Stomach smooth muscle (tissue), 2 donors: ENCODE measurements around the gene RAB1A.
A peak's percentile ranks its signal among the peaks of the same experiment; 100 is the strongest.

Experiments used
- H3K27ac ChIP-seq: one replicate; pipeline ENCODE4 v1.7.0; 2013; ENCODE audit warnings: mild to moderate bottlenecking, low read length, inconsistent platforms
- H3K27me3 ChIP-seq, 2 donors: one replicate each; pipeline ENCODE4 v1.7.0; 2013; ENCODE audit warnings: low read length in 2 of 2; ENCODE audit not compliant: insufficient read depth in 2 of 2, control insufficient read depth in 1 of 2
- H3K36me3 ChIP-seq, 2 donors: one replicate each; pipeline ENCODE4 v1.7.0; 2013; ENCODE audit warnings: low read length in 2 of 2; ENCODE audit not compliant: control insufficient read depth in 2 of 2, insufficient read depth in 2 of 2
- H3K4me1 ChIP-seq: one replicate; pipeline ENCODE4 v1.7.0; 2013; ENCODE audit warnings: low read length; ENCODE audit not compliant: control insufficient read depth, insufficient read depth
- H3K4me3 ChIP-seq, 2 donors: one replicate each; pipeline ENCODE4 v1.7.0; 2013; ENCODE audit warnings: low read length in 2 of 2
- H3K9ac ChIP-seq, 2 donors: one replicate each; pipeline ENCODE4 v1.7.0; 2013; ENCODE audit warnings: low read length in 2 of 2, mild to moderate bottlenecking in 1 of 2
- H3K9me3 ChIP-seq, 2 donors: one replicate each; pipeline ENCODE4 v1.7.0; 2013; ENCODE audit warnings: low read length in 2 of 2; ENCODE audit not compliant: control insufficient read depth in 2 of 2
- donor health status: healthy.
- donor health status: Pancreatic carcinoma.

Gene RAB1A

DNA sequence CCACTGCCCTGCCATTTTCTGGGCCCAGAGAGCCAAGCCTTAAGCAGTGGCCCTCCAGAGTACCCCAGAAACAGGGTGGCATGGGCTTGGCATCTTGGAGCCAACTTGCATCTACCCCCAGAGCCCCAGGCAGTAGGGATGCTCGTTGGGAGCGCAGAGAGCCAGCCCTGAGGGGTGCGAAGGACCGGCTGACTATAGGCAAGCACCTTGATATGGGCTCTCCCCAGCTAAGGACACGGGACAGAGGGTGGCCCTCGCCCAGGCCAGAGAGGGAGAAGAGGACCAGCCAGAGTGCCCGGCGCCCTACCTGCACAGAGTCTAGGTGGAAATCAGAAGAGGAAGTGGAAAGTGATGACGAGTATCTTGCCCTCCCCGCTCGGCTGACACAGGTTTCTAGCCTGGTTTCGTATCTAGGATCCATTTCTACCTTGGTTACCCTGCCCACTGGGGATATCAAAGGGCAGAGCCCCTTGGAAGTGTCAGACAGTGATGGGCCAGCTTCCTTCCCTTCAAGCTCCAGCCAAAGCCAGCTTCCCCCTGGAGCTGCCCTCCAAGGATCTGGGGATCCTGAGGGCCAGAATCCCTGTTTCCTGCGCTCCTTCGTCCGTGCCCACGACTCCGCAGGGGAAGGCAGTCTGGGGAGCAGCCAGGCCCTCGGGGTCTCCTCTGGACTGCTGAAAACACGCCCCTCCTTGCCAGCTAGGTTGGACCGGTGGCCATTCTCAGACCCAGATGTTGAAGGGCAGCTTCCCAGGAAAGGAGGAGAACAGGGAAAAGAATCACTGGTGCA, 57.5 kb downstream of the RAB1A start:
- H3K4me1 ChIP-seq: peaks cover 39% of the 10 kb centered on the region
- no peak overlapping the region for H3K9ac ChIP-seq
- no peaks in the 10 kb centered on the region for H3K27me3 ChIP-seq
- H3K27ac ChIP-seq: no peak overlapping the region
- no peak overlapping the region for H3K4me3 ChIP-seq
- peaks cover 31 to 42% of the 10 kb centered on the region in 2 donors for H3K36me3 ChIP-seq
- no peaks in the 10 kb centered on the region for H3K9me3 ChIP-seq

DNA sequence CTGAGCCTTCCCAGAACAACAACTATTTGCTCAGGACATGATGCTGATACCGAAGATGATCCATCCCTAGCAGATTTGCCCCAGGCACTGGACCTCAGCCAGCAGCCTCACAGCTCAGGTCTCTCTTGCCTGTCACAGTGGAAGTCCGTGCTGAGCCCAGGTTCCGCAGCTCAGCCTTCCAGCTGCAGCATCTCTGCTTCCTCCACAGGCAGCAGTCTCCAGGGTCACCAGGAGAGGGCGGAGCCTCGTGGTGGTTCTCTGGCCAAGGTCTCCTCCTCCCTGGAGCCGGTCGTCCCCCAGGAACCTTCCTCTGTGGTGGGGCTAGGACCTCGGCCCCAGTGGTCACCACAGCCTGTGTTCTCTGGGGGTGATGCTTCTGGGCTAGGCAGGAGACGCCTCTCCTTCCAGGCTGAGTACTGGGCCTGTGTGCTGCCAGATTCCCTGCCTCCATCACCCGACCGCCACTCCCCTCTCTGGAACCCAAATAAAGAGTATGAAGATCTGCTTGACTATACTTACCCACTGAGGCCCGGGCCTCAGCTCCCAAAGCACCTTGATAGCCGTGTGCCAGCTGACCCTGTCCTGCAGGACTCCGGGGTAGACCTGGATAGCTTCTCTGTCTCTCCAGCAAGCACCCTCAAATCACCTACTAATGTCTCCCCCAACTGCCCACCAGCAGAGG, 58.3 kb downstream of the RAB1A start:
- Histone ChIP-seq H3K27ac (no peak overlapping the region), H3K9ac (no peak overlapping the region), H3K27me3 (no peaks in the 10 kb centered on the region), H3K36me3 (peaks cover 31 to 40% of the 10 kb centered on the region in 2 donors), H3K9me3 (no peaks in the 10 kb centered on the region), H3K4me1 (peaks cover 39% of the 10 kb centered on the region), H3K4me3 (no peak overlapping the region)

DNA sequence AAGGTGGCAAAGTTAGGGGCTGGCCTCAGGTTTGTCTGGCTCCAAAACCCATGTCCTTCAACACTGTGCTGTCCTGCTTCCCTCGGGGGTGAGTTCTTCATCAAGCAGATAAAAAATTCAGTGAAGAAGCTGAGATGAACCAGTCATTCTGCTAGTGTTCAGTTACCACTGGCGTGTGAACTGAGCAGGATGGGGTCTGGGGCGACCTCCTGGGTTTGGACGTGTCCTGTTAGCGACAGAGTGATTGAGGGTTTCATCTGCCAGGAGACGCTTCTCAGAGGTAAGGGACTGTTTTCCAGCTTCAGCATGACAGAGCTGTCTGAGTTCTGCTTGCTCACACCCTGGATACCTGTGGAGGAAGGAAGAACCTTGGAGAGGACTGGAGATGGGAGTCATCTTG, 59.0 kb downstream of the RAB1A start:
- Histone ChIP-seq H3K27ac (no peak overlapping the region), H3K4me3 (no peak overlapping the region), H3K9me3 (no peaks in the 10 kb centered on the region), H3K9ac (no peak overlapping the region), H3K4me1 (peaks cover 31% of the 10 kb centered on the region), H3K27me3 (no peaks in the 10 kb centered on the region), H3K36me3 (peaks cover 31 to 37% of the 10 kb centered on the region in 2 donors)

DNA sequence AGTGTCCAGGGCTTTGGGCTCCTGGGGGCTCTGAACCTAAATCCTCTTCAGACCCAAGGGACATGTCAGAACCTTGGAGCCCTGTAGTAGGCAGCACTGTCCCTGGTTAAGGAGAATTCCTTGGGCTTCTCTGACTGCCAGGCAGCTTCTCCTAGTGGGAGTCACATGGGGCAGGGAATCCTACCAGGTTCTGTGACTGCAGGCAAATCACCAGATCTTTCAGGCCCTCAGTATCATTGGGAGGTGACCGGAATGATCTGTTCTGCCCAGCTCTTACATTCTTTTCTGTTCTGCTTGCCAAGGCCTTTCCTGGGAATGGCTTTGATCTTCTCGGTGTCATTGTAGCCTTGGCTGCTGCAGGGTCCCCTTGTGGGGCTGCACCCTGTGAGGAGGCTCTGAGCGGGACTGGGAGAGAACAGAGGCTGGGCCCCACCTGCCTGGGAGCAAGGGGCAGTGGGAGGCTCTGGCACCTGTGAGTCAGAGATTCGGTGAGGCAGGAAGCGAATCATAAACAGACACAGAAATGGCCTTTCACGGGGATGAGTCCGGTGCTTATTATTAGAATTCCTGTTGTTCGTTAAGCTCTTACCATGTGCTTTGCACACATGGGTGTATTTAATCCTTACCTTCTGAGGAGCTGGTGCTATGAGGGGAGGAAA, 59.6 kb downstream of the RAB1A start:
- H3K9me3 ChIP-seq: no peaks in the 10 kb centered on the region

DNA sequence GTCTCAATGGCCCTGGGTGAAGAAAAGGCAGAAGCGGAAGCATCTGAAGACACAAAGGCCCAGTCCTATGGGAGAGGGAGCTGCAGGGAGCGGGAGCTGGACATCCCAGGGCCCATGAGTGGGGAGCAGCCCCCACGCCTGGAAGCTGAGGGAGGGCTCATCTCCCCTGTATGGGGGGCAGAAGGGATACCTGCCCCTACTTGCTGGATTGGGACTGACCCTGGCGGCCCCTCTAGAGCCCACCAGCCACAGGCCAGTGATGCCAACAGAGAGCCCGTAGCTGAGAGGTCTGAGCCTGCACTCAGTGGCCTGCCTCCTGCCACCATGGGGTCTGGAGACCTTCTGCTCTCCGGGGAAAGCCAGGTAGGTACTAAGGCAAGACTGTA, 60.5 kb downstream of the RAB1A start:
- Histone ChIP-seq H3K27me3 (no peaks in the 10 kb centered on the region), H3K9me3 (no peaks in the 10 kb centered on the region), H3K9ac (peak overlapping the region in 1 of 2 donors; percentile 5), H3K27ac (no peak overlapping the region), H3K4me3 (no peak overlapping the region), H3K36me3 (peaks cover 30 to 37% of the 10 kb centered on the region in 2 donors), H3K4me1 (peaks cover 34% of the 10 kb centered on the region)

More for the DNA sequence above, 59.6 kb downstream of the RAB1A start:
- Histone ChIP-seq H3K36me3 (peaks cover 31 to 37% of the 10 kb centered on the region in 2 donors), H3K4me3 (no peak overlapping the region), H3K9ac (peak overlapping the region in 1 of 2 donors; percentile 51), H3K4me1 (peaks cover 27% of the 10 kb centered on the region), H3K27me3 (no peaks in the 10 kb centered on the region), H3K27ac (peak overlapping the region; percentile 18)

DNA sequence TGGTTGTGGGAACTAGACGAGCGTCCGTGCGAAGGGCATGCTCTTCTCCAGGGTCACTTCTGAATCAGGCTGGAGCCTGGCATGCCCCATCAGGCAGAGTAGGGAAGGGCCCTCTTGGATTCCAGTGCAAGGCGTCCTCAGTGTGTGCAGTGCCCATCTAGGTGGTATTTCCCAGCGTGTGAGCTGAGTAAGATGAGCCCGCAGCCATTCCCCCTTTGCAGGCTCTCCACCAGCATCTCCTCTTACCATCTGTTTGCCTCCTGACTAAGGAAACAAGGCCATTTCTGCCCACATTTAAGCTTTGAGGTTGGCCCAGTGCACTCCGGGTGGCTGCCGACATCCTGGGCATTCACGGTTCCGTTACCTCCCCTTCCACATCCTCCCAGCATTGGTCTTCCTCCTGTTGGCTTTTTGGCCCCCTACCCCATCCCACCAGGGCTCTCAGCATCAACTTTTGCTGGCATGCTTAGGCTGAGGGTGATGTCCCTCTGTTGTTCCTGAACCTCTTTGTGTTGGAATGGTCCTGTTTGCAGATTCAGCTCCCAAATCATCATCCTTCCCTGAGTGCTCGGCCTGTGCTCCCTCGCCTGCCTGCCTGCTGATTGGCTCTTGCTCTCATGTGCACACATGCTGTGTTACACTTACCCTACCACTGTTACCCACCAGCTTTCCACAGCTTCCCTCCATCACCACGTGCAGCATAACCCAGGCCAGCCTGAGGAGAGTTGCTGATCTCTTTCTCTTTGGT, 61.9 kb downstream of the RAB1A start:
- H3K27ac ChIP-seq: no peak overlapping the region
- peaks cover 22 to 26% of the 10 kb centered on the region in 2 donors for H3K36me3 ChIP-seq
- no peak overlapping the region for H3K4me3 ChIP-seq
- H3K4me1 ChIP-seq: peaks cover 40% of the 10 kb centered on the region
- H3K9ac ChIP-seq: no peak overlapping the region
- no peaks in the 10 kb centered on the region for H3K27me3 ChIP-seq
- no peaks in the 10 kb centered on the region for H3K9me3 ChIP-seq

DNA sequence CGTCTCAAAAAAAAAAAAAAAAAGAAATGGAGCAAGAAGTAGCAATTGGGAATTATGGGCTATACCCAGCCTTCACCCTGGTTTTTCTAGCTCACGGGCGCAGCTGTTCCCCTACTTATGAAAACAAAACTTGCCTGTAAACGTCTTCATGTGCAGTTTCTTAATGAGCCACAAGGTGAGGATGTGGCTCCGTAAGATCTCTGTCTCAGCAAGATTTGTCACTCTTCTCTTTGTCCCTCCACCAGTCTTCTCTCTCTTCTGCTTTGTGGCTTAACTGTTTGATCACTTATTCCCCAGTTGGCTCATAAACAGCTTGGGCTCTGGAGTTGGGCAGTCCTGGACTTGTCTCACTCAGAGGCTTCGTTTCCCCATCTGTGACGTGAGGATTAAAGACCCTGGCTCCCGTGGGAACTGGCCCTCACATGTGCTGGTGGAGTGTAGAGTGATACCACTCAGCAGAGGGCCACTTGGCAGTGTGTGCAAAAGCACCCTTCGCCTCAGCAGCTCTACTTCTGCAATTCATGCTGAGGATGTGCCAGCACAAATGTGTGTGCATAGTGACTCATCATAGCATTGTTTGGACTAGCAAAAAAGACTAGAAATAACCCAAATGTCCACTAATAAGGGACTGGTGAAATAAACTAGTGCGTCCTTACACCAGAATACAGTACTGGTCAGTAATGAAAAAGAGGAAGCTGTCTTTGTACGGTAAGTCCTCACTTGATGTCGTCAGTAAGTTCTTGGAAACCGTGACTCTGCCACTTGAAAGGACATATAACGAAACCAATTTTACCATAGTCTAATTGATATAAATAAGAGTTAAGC, 65.0 kb downstream of the RAB1A start:
- Histone ChIP-seq H3K27ac (peak overlapping the region; percentile 31), H3K36me3 (peaks cover 0 to 8% of the 10 kb centered on the region in 2 donors), H3K27me3 (no peaks in the 10 kb centered on the region), H3K4me3 (no peak overlapping the region), H3K9ac (peak overlapping the region in 1 of 2 donors; percentile 13), H3K9me3 (no peaks in the 10 kb centered on the region), H3K4me1 (peaks cover 36% of the 10 kb centered on the region)

DNA sequence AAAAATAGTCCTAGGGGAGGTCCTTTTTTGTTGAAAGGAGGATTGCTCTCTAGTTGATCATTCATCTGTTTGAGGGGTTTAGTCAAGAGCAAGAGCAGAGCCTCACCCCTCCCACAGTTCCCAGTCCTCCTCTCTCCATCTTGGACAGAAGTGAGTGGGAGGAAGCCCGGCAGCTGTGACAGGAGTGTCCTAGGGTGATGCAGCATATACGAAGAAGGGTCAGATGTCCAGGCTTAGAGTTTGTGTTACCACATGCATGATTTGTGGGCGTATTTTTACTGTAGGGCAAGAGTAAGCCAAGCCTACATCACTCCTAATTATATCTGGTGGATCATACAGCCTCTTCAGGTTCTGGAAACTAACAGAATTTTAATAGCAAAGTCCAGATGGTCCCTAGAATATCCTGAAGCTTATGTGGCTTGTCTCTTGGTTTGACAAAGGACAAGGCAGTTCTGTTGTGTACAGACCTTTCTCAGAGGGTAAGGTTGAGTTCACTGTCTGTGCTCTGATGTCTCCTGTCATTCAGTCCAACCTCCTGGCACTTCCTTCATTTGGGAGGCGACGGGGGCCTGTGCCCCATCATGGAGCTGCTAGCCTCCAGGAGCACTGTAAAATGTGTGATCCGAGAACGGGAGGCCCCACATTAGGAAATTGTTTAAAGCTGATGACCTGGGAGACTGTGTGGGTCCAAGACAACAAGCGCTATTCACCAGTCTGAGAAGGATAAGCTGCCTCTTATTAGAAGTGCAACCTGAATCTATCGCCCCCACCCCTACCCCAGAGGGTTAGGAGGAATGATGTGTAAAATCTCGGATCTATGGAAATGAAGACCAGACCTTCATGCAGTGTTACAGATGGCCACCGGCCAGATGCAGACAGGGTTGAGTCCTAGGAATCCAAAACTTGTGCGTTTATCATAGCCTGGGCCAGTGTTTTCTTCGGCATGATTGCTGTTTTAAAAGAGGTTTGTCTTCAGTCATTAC, 66.8 kb downstream of the RAB1A start:
- Histone ChIP-seq H3K27me3 (no peaks in the 10 kb centered on the region), H3K4me3 (no peak overlapping the region), H3K9me3 (no peaks in the 10 kb centered on the region), H3K4me1 (peaks cover 26% of the 10 kb centered on the region), H3K9ac (no peak overlapping the region), H3K36me3 (peaks cover 0 to 3% of the 10 kb centered on the region in 2 donors), H3K27ac (no peak overlapping the region)

DNA sequence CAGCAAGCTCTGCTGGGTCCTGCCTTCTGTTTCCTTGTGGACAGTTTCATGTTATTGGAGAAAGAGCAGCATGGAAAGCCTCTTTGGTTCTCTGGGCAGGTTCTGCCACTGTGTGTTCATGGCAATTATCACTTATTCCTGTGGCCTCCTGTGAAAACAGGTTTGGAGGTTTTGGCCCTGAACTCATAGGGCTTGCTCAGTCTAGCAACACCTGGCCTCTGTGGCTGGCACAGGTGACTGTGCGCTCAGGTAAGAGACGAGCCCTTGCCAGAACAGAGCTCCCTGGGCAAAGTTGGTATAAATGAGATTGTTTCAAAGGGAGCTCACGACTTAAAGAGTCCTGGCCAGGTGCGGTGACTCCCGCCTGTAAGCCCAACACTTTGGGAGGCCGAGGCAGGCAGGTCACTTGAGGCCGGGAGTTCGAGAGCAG, 68.0 kb downstream of the RAB1A start:
- no peak overlapping the region for H3K27ac ChIP-seq
- H3K4me3 ChIP-seq: no peak overlapping the region
- no peak overlapping the region for H3K9ac ChIP-seq
- no peaks in the 10 kb centered on the region for H3K9me3 ChIP-seq
- no peaks in the 10 kb centered on the region for H3K36me3 ChIP-seq
- peaks cover 32% of the 10 kb centered on the region for H3K4me1 ChIP-seq
- H3K27me3 ChIP-seq: no peaks in the 10 kb centered on the region
